ENCODE data around the gene KATNBL1. TPM values are rescaled to one million over a fixed set of nuclear protein-coding genes. Genes with fewer than 3 reads are reported as not detected.
"Not testable (repeated sequence)": the region's sequence is repeated elsewhere in the genome, so short reads cannot be mapped to it uniquely, and the experiment has no call there.

Gene KATNBL1
- total RNA-seq, 1 donor from 2014 or later = 35.5 TPM

GRCh38 chr15:34133511-34133910, 76.4 kb downstream of the KATNBL1 start:
- no peak for DNase-seq (ENCODE audit: low read depth)
- no peak overlapping the region for H3K4me3 ChIP-seq (ENCODE audit: low read depth, low read length)
- TF ChIP-seq CTCF (conservative IDR thresholded peaks at IDR 0.05; ENCODE audit: low read depth, low read length) = no peak

GRCh38 chr15:34132881-34133280, 77.0 kb downstream of the KATNBL1 start:
- no peak overlapping the region for H3K4me3 ChIP-seq (ENCODE audit: low read depth, low read length)
- no peak for TF ChIP-seq CTCF (conservative IDR thresholded peaks at IDR 0.05; ENCODE audit: low read depth, low read length)
- no peak for DNase-seq (ENCODE audit: low read depth)

GRCh38 chr15:34128898-34129297, 81.0 kb downstream of the KATNBL1 start:
- no peak for DNase-seq (ENCODE audit: low read depth)
- TF ChIP-seq CTCF (conservative IDR thresholded peaks at IDR 0.05; ENCODE audit: low read depth, low read length) = no peak
- H3K4me3 ChIP-seq (ENCODE audit: low read depth, low read length) = no peak overlapping the region

- H3K4me3 ChIP-seq (ENCODE audit: low read depth, low read length) = no peak overlapping the region
- DNase-seq (ENCODE audit: low read depth) = no peak
- TF ChIP-seq CTCF (conservative IDR thresholded peaks at IDR 0.05; ENCODE audit: low read depth, low read length) = no peak
These were observed 83.4 kb downstream of the KATNBL1 start for GRCh38 chr15:34126522-34126921.

GRCh38 chr15:34125945-34126344, 84.0 kb downstream of the KATNBL1 start:
- no peak for DNase-seq (ENCODE audit: low read depth)
- TF ChIP-seq CTCF (conservative IDR thresholded peaks at IDR 0.05; ENCODE audit: low read depth, low read length) = no peak

GRCh38 chr15:34124651-34125050, 85.2 kb downstream of the KATNBL1 start:
- no peak for TF ChIP-seq CTCF (conservative IDR thresholded peaks at IDR 0.05; ENCODE audit: low read depth, low read length)
- no peak overlapping the region for H3K4me3 ChIP-seq (ENCODE audit: low read depth, low read length)
- no peak for DNase-seq (ENCODE audit: low read depth)

More at GRCh38 chr15:34125945-34126344, 84.0 kb downstream of the KATNBL1 start:
- no peak overlapping the region for H3K4me3 ChIP-seq (ENCODE audit: low read depth, low read length)

GRCh38 chr15:34122771-34123183, 87.1 kb downstream of the KATNBL1 start:
- no peak overlapping the region for H3K4me3 ChIP-seq (ENCODE audit: low read depth, low read length)
- DNase-seq (ENCODE audit: low read depth) = no peak
- no peak for TF ChIP-seq CTCF (conservative IDR thresholded peaks at IDR 0.05; ENCODE audit: low read depth, low read length)

- H3K4me3 ChIP-seq (ENCODE audit: low read depth, low read length); DNase-seq (ENCODE audit: low read depth): not testable (repeated sequence)
These were observed 88.1 kb downstream of the KATNBL1 start for GRCh38 chr15:34121786-34122185.

GRCh38 chr15:34120420-34120819, 89.5 kb downstream of the KATNBL1 start:
- DNase-seq (ENCODE audit: low read depth); H3K4me3 ChIP-seq (ENCODE audit: low read depth, low read length): not testable (repeated sequence)

Data from epithelial cell of proximal tubule (primary cell).